NCI-H524 (cell line): ENCODE data around the gene USP28.

Source experiments
- DNase-seq, 2 experiments: peaks; one replicate each; lab custom pipeline; 2025; lab: John Stamatoyannopoulos, UW

The USP28 gene

DNA sequence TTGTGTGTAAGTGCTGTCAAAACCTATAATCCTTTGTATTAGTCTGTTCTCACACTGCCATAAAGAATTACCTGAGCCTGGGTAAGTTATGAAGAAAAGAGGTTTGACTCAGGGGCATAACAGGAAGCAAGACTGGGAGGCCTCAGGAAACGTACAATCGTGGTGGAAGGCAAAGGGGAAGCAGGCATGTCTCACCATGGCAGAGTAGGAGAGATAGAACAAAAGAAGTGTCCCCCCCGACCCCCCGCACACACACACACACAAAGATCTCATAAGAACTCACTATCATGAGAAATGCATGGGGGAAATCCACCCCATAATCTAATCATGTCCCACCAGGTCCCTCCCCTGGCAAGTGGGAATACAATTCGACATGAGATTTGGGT is 2.3 kb upstream of the USP28 start:
- no peak for DNase-seq

DNA sequence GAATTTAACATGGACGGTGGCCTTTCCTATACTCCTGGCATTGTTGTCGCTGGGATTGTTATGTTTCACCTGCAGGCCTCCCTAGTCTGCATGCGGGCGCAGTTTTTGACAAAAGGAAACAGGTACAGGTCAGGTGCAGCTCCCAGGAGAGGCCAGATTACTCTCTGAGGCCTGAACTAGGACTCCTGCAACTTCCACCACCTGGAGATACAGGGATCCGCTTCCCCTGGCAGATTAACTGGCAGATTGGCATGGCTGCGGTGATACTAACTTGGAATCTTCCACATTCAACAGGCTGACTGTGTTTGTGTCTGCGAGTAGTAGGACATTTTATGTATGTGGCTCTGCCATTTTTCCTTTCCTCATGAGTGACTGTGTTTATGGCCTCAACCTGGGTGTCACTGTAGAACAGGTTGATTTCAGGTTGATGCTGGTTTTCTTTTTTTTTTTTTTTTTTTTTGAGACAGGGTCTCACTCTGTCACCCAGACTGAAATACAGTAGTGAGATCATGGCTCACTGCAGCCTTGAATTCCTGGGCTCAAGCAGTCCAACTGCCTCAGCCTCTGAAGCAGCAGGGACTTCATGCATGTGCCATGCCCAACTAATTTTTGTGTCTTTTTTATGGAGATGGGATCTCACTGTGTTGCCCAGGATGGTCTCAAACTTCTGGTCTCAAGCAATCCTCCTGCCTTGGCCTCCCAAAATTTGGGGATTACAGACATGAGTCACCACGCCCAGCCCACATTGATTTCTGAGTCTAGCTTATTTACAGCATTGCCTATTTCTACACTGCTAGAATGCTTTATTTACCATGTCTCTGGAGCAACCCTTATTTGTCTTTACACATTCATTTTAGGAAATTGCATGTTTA is 1.7 kb upstream of the USP28 start:
- DNase-seq = no peak

DNA sequence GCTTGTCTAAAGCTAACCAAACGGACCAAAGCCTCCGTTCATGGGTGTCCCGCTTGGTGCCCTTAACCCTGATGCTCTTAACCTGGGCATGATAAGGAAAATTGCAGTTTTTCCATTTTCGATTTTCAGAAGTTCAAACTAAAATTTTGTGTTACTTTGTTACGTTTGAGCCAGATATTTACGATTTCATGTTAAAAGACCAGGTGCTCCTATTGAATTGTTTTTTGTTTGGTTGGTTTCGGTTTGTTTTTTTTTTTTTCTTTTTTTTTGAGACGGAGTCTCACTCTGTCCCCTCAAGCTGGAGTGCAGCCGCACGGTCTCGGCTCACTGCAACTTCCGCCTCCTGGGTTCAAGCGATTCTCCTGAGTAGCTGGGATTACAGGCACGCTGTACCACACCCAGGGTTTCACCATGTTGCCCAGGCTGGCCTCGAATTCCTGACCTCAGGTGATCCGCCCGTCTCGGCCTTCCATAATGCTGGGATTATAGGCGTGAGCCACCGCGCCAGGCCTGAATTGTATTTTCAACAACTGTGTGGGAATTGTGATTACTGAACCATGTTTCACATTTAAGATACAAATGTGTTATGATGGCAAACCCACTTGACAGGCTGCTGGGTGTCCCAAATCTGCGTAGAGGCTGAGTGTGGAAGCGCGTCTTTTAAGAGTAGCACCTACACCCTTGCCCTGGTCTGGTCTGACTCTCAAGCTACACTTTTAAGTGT is 864 bp upstream of the USP28 start:
- DNase-seq = no peak

DNA sequence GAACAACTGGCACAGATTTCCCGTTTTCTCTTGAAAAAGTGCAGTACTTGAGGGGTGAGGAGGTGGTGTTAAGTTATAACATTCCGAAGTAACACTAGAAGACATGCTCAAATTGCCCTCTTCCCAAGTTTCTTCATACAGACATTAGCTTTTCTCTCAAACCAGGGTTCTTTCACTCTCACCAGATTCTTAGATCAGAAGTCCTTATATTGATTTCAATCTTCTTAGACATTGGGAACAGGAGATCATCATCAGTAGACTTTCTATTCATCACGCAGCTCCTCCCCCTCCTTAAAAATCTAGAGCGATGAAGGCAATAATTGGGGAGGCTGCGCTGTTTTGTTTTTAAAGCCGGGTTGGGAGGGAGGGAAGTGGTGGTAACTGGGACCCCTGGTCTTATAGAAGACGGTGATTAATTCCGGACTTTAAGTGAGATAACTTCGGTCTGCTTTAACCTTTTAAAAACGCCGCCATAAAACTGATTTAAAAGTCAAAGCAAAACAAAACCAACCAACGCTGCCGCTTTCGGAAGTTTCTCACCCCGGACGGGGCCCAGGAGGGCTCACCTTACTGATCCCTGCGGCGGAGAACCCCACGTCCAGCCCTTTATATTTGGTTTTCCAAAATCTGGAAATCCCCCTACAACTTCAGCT is 665 bp downstream of the USP28 start:
- peak in 1 of 2 experiments; percentile 24 for DNase-seq

DNA sequence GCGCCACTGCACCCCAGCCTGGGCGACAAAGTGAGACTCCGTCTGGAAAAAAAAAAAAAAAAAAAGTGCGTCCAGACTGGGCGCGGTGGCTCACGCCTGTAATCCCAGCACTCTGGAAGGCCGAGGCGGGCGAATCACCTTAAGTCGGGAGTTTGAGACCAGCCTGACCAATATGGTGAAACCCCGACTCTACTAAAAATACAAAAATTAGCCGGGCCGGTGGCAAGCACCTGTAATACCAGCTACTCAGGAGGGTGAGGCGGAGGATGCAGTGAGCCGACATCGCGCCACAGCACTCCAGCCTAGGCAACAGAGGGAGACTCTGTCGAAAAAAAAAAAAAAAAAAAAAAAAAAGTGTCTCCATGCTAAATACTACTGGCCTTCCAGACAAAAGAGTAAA is 1.3 kb downstream of the USP28 start:
- no peak for DNase-seq

DNA sequence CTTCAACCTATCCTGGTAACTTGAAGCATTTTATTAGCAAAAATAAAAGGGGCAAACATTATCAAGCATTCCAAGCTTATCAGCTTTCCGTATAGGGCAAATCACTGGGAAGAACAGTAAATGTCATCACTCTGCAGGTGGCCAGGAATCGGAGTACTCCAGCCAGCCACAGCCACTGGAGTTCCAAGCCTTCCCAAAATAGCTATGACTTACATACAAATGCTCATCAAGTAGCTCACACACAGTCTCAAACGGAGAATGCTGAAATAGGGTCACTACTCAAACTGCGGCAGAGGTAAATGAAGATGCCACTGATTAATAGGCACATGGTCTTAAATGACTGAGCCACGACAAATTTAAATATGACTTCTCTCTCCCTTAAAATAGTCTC is 2.1 kb downstream of the USP28 start:
- no peak for DNase-seq

DNA sequence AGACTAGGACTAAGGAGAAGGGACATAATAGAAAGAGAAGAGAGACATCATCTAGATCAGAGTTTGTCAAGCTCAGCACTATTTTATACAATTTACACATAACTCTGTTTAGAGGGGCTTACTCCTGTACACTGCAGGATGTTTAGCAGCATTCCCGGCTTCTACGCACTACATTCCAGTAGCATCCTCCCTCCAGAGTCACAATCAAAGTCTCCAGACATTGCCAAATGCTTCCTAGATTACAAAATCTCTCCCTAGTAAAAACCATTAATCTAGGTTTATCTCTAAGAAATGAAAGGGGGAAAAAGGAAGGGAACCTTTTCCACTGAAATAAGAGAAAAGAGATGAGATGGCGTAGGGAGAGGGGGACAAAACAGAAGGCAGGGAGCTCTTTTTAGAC is 4.0 kb downstream of the USP28 start:
- no peak for DNase-seq

DNA sequence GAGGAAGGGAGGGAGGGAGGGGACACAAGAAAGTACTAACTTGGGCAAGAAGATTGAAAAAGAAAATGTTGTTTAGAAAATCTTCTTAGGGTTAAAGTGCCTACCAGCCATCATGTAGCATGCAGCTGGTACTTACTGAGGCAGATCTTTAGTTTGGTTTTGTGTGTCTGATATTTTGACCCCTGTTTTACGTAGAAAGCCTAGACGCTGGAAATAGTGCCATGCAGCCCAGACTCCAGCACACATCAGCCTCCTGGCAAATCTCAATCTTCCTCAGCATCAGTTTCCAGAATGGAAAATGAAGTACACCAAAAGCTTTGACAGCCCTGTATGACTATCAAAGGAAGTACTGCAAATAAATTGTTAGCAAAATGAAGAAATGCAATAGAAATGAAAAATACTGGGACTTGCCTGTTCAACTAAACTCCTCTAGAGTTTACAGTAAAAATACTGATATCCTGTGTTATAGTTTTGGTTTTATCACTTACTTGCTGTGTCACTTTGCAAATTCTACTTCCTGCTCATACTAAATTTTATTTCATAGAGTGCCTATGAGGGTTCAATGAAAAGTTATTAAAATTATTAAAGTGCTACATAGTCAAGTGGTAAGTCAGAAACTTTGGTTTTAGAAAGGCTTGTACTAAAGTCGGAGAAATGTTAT is 7.4 kb downstream of the USP28 start:
- DNase-seq = no peak

DNA sequence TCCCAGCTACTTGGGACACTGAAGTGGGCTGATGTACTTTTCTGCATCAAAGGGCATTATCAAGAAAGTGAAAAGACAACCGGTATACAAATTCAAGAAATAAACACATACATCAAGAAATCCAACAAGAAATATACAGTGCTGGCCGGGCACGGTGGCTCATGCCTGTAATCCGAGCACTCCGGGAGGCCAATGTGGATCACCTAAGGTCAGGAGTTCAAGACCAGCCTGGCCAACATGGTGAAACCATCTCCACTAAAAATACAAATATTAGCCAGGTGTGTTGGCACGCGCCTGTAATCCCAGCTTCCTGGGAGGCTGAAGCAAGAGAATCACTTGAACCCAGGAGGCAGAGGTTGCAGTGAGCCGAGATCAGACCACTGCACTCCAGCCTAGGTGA is 9.5 kb downstream of the USP28 start:
- DNase-seq = no peak

DNA sequence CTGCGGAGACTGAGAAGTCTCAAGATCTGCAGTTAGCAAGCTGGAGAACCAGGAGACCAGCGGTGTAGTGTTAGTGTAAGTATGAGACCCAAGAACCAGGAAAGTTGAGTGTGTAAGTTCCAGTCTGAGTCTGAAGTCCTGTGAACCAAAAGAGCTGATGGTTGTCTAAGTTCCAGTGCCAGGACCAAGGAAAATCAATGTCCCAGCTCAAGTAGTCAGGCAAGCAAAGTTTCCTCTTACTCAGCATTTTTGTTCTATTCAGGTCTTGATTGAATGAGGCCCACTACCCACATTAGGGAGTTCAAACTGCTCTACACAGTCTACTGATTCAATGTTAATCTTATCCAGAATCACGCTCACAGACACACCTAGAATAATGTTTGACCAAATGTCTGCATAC is 11.0 kb downstream of the USP28 start:
- DNase-seq = no peak

DNA sequence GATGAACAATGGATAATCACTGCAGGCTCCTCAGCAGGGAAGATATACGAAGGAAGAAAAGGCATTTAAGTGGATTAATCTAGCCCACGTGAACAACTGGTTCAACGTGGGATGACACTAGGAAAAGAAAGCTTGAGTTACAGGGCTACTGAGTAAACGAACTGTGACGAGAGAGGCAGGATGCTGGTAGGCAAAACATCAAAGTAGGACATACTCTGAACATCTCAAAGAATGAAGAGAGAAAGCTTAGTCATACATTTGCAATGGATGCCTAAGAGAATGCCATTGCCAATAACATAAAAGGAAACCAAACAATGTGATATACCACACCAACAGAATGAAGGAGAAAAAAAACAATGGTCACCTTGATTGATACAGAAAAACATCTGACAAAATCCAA is 12.9 kb downstream of the USP28 start:
- peak in 1 of 2 experiments; percentile 9 for DNase-seq

DNA sequence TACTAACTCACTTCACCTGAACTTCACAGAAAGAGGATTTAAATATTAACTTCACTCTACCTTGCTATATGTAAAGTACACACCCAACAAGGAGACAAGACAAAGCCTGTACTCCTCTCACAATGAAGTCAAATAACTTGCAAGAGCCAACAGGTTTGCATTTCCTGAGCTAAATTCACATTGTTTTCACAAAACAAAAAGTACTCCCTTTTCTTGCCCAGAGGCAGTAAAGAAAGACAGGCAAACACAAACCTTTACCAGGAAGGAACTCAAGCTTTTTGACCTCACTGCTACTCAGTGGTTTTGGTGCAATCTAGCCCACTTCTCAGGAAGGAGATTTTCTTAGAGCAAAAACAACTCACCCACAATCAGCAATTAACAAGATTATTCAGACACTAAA is 15.7 kb downstream of the USP28 start:
- DNase-seq = no peak

DNA sequence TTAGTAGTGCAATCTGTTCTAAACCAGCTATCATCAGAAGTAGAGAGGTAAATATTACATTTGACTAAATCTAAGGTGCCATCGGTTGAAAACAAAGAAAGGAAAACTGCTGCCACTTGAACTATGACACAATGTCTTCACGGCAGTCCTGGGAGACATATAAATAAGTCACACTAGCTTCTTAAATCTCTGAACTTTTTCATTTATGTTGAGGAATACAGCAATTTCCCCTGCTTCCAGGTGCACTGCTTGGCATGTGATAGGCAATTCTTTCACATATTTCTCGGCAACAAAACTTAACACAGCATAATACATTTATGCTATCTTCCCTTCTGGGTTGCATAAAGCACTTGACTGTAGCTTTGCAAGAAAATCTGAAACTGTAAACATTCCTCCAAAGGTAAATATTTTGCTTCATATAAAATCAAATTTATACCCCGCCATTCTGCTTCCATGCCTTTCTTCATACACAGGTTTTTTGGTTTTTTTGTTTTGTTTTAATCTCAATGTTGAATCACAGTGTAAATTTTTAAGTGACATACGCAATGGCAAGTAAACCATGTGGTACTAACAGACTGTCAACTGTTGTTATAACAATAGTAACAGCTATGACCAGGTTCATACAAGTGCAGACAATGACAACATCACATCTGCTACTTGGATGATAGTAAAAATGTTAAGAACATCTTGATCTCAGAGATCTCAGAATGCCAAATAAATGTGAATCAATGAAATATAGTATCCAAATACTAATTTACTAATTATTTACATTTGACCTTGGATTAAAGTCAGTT is 18.2 kb downstream of the USP28 start:
- DNase-seq = no peak

DNA sequence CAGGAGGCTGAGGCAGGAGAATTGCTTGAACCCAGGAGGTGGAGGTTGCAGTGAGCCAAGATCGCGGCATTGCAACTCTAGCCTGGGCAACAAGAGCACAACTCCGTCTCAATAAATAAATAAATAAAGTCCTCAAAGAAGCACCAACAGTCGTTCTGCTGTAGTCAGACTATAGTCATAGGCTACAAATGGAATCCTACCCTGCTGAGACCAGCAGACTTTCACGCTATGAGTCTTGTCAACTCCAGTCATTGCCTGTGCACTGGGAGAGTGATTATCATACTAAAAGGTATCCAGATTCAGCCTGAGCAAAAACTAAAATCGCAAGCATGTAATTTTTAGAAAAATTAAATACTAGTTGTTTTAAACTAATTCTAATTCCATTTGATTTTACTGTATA is 19.6 kb downstream of the USP28 start:
- DNase-seq = no peak

DNA sequence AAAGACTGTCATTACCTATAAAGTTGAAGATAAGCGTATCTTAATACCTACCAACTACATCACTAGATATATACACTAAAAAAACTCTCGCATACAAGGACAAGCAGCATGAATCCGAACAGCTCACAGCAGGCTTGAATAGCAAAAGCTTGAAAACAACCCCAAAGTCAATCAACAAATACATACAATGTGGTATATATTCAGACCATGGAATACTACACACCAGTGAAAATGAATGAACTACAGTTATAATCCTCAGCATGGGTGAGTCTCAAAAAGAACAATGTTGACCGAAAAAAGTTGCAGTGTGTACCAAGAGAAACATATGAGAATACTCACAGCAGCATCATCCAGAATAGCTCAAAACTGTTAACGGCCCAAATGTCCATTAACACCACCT is 25.2 kb downstream of the USP28 start:
- no peak for DNase-seq

DNA sequence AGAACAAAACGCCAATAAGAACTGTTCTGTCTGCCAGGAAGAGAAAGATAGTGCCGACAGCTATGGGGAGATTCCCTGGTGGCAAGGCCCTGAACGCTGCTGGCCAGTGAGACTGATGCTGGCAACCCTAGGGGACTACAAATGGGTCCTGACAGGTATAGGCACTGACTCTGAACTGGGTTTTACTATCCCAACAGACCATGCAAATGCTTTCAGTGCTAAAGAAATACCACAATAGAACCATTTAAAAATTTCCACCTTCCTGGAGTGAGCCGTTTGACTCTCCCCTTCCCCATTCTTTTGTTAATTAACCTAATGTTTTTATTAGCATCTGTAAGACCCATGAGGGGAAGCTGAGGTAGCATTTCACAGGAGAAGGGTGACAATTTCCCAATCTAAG is 25.7 kb downstream of the USP28 start:
- DNase-seq = no peak

DNA sequence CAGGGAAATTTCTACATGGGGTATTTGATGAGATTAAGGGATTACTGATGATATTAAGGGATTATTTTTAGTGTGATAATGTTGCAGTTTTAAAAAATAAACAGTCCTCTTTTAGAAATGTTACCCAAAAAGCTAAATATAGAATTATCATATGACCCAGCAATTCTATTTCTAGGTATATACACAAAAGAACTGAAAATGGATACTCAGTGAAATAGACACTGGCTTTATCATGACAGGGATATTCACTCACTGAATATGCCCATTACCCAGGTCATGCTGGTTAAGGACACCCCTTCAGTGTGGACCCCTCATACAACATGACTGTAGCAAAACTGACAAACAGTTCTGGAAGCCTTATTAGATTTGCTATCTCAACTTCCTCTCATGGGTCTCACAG is 27.8 kb downstream of the USP28 start:
- DNase-seq = no peak

DNA sequence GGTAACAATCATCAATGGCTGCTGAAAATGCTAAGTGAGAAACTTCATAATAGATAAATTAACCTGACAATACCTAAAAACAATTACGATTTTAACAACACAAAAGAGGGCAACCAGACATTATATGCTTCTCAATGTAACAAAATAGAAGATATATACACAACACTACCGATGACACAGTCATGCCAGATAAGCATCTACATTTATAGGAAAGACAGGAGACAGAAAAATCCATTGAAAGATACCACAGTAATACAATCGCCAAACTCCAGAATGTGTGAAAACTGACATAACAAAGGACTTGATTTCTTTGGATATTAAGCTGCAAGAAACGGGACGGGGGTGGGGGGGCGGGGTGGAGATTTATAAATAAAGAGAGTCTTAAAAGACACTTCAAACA is 28.3 kb downstream of the USP28 start:
- no peak for DNase-seq

DNA sequence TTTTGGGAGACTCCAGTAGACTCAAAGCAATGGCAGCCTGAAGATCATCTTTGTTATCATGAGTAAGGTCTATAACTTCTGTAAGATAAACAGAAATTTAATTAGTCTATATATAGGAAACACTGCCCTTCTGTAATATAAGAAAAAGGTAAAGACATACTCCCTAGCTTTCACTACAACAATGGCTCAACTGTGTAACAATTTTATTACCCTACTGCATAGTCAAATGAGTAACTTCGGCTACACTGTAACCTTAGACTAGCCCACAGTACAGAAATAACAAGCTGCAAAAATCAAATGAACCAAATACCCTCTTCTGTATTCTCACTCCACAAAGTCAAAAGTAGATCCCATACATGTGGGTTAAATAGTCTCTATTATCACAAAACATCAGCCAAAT is 33.7 kb downstream of the USP28 start:
- DNase-seq = no peak

DNA sequence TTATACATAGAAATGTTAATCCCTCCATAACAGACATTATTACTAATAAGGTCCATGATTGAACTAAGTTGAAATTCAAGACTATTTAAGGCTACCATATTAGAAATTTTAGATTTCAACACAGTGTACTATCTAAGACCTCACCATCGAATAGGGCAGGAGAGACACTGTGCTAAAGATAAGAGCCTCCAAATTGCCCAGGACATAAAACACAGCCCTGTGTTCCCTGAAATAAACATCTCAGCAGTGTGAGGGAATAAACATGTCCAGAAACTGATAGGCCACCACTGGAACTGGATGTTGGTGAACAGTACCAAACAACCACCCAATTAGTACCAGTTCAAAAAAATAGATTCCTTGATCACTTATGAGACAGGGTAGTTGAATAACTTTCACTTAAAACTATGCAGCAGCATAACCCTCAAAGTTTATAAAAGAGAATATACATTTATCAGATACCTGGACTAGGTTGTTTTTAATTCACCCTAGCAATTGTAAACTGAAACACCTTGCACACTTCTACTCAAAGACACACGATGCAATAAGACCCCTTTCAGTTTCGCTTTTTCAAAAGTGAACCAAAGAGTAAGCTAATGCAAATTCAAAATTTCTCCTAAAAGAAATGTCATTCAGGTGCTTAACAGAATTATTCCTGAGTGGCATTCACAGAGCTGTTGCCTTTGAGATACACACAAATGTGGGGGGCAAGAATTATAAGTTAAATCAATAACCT is 34.3 kb downstream of the USP28 start:
- DNase-seq = no peak

DNA sequence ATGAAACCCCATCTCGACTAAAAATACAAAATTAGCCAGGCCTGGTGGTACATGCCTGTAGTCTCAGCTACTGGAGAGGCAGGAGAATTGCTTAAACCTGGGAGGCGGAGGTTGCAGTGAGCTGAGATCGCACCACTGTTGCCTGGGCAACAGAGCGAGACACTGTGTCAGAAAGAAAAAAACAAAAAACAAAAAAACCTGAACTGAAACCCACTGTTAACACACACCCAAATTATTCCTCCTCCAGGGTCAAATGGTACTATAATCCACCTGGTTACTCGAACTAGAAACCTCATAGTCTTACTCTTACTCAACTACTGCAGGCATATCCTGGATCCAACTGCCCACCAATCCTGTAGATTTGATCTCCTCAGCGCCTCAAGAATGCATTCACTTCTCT is 35.5 kb downstream of the USP28 start:
- DNase-seq = no peak
